ENCODE data around the gene PRUNE2.

Gene PRUNE2

DNA sequence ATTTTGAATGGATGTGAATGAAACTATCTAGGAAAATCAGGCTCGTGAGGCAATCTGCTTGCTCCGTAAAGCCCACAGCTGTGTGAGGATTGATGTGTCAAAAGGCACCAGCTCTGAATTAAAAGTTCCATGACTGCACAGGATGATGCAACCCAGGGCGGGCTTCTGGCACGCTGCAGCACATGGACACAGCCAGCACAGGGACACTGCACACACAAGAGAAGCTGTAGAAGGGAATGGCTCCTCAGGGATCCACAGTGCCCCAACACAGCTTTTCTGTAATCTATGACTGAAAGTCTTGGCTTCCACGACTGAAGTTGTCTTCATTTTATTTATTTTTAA lies 295.9 kb downstream of the PRUNE2 start:
- no peaks in the 10 kb centered on the region for H3K9me3 ChIP-seq
- intact Hi-C loops (cut with DNase I; ENCODE audit: low total_unique reads) = no loop called here
- no peaks in the 10 kb centered on the region for H3K27me3 ChIP-seq
- H3K27ac ChIP-seq = no peak overlapping the region
- H3K4me1 ChIP-seq = peaks cover 0 to 8% (median 2%) of the 10 kb centered on the region in 4 donors
- H3K4me3 ChIP-seq = no peak overlapping the region
- TF ChIP-seq, protein P1, sequence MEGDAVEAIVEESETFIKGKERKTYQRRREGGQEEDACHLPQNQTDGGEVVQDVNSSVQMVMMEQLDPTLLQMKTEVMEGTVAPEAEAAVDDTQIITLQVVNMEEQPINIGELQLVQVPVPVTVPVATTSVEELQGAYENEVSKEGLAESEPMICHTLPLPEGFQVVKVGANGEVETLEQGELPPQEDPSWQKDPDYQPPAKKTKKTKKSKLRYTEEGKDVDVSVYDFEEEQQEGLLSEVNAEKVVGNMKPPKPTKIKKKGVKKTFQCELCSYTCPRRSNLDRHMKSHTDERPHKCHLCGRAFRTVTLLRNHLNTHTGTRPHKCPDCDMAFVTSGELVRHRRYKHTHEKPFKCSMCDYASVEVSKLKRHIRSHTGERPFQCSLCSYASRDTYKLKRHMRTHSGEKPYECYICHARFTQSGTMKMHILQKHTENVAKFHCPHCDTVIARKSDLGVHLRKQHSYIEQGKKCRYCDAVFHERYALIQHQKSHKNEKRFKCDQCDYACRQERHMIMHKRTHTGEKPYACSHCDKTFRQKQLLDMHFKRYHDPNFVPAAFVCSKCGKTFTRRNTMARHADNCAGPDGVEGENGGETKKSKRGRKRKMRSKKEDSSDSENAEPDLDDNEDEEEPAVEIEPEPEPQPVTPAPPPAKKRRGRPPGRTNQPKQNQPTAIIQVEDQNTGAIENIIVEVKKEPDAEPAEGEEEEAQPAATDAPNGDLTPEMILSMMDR (IDR thresholded peaks at IDR 0.05) = no peak
- H3K36me3 ChIP-seq = peaks cover 4 to 19% (median 16%) of the 10 kb centered on the region in 3 donors
- peak; percentile 89 to 93 for DNase-seq

DNA sequence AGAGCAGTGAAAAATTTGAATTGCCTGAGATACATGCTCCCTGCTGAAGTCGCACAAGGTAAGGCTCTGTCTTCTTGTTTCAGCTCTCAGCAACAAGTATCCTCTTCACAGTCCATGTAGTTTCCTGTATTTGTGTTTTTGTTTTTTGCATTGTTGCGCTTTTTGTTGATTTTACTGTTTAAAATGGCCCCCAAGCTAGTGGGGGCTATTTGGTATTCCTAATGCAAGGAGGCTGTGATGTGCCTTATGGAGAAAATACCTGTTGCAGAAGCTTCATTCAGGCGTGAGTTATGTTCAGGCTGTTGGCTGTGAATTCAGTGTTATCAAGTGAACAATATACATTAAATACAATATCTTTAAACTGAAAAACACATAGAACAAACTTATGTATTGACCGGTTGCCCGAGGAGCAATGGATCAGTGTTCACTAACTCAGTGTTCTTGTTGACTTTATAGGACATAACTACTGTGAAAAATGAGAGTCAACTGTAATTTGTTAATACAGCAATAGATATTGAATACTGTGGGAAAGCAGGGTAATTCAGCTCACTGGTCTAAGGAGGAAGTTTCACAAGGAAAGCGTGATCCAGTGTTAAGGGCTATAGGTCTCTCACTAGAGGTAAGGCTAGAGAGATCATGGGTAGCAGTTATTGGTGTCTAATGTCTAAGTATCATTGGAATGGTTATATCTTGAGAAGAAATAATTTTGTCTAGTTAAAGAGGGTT lies 296.5 kb downstream of the PRUNE2 start:
- no peak for DNase-seq
- intact Hi-C loops (cut with DNase I; ENCODE audit: low total_unique reads) = no loop called here
- Histone ChIP-seq H3K36me3 (peaks cover 4 to 19% (median 16%) of the 10 kb centered on the region in 3 donors), H3K4me3 (no peak overlapping the region), H3K27ac (no peak overlapping the region), H3K27me3 (no peaks in the 10 kb centered on the region), H3K9me3 (no peaks in the 10 kb centered on the region), H3K4me1 (peaks cover 0 to 8% (median 2%) of the 10 kb centered on the region in 4 donors)
- TF ChIP-seq, protein P1 (IDR thresholded peaks at IDR 0.05) = no peak

DNA sequence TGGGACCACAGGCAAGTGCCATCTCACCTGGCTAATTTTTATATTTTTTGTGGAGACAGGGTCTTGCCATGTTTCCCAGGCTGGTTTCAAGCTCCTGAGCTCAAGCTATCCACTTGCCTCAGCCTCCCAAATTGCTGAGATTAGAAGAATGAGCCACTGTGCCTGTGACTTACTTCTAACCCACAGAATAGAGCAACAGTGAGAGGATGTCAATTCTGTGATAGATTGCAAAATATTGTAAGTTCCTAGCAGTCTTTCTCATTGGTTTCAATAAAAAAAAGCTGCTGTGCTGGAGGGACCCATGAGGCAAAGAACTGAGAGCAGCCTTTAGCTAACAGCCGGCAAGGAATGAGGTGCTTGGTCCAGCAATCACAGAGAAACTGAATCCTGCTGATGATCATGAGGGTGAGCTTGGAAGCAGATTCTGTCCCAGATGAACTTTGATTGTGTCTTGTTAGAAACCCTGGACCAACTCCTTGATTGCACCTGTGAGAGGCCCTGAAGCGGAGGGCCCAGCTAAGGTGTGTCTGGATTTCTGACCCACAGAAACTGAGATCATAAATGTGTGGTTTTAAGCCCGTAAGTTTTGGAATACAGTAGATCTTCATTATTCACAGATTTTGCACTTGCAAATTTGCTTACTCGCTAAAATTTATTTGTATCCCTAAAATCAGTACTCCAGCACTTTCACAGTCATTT lies 297.2 kb downstream of the PRUNE2 start:
- TF ChIP-seq, protein P1 (IDR thresholded peaks at IDR 0.05) = no peak
- DNase-seq = no peak
- Histone ChIP-seq H3K4me1 (peaks cover 0 to 8% (median 2%) of the 10 kb centered on the region in 4 donors), H3K9me3 (no peaks in the 10 kb centered on the region), H3K36me3 (peaks cover 0 to 15% (median 9%) of the 10 kb centered on the region in 3 donors), H3K4me3 (no peak overlapping the region), H3K27me3 (no peaks in the 10 kb centered on the region), H3K27ac (no peak overlapping the region)
- intact Hi-C loops (cut with DNase I; ENCODE audit: low total_unique reads) = no loop called here

DNA sequence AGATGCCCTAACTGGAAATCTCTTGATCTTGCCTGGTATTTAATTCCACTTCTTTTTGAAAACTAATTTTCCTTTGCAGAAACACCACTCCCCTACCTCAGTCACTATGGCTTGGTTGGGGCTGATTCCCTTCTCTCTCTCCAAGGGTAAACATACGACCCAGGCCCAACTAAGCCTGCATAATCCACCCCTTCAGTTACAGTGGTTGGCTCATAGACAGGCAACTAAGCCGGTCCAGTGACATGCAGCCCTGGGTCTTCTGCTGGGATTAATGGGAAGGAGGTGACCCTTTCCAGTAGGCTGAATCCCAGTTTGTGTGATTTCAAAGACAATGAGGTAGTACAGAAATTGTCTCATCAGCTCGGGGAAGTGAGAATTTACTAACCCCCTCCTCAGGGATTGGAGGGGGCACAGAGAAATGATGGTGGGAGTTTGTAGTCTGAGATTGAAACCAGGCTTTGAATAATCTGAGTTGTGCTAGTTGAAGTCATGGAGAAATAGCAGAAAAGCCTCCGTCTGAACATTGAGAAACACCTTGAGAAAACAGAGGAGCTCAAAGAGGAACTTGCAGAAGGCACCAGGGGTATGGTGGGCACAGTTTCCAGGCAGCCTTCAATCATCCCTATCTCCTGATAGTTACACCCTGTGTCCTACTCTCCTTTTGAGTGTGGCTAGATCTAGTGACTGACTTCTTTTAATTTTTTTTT lies 298.0 kb downstream of the PRUNE2 start:
- Histone ChIP-seq H3K4me3 (no peak overlapping the region), H3K27ac (no peak overlapping the region), H3K9me3 (no peaks in the 10 kb centered on the region), H3K27me3 (no peaks in the 10 kb centered on the region), H3K4me1 (peaks cover 0 to 8% (median 2%) of the 10 kb centered on the region in 4 donors), H3K36me3 (peaks cover 0 to 7% (median under 1%) of the 10 kb centered on the region in 3 donors)
- no peak for DNase-seq
- intact Hi-C loops (cut with DNase I; ENCODE audit: low total_unique reads) = no loop called here
- TF ChIP-seq, protein P1 (IDR thresholded peaks at IDR 0.05) = no peak

DNA sequence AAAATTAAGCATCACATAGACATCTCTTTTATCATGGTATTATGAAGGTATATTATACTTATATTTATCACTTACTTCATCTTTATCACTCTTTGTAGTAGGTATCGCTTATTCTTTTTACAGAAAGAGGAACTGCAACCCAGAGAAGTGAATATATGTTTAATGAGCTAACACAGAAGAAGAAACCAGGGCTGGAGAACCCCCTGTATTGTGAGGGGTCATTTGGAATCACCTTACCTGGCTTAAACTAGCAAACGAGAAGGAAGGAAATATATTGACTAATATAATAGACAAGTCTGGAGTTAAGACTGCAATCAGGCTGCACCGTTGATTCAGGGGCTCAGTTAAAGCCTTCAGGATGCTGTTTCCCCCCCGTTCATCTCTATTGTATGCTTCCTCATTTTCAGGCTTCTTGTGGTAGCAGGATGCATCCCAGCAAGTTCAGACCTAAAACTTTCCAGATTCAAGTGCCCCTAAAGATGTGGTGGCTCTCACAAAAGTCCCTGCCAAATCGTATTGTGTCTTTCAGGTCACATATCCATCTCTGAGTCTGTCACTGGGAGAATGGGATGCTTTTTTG lies 300.5 kb downstream of the PRUNE2 start:
- DNase-seq = no peak
- H3K4me1 ChIP-seq = peaks cover 0 to 7% (median 2%) of the 10 kb centered on the region in 4 donors
- TF ChIP-seq, protein P1 (IDR thresholded peaks at IDR 0.05) = no peak
- H3K4me3 ChIP-seq = no peak overlapping the region
- H3K9me3 ChIP-seq = no peaks in the 10 kb centered on the region
- no peaks in the 10 kb centered on the region for H3K27me3 ChIP-seq
- intact Hi-C loops (cut with DNase I; ENCODE audit: low total_unique reads) = no loop called here
- no peak overlapping the region for H3K27ac ChIP-seq
- H3K36me3 ChIP-seq = no peaks in the 10 kb centered on the region
